B cell (primary cell): ENCODE data around the gene RPS14. TPM values are rescaled to one million over a fixed set of nuclear protein-coding genes. Genes with fewer than 3 reads are reported as not detected.

ENCODE experiments used
- ATAC-seq: fragments of 200-7000 bp; cut with Tn5 transposase; one replicate; pipeline ENCODE4 v1.10.0; 2021; ENCODE audit warnings: low read depth, mild to moderate bottlenecking, moderate number of reproducible peaks, moderate library complexity
- CTCF ChIA-PET: fragments of 350-600 bp; sonication (Branson Sonifier 250); formaldehyde crosslinking; loops from one replicate; lab custom pipeline; 2021; ENCODE audit warnings: antibody characterized with exemption, inconsistent platforms; lab: Charles Lee
- POLR2A ChIA-PET: fragments of 350-600 bp; sonication (Branson Sonifier 250); formaldehyde crosslinking; loops from one replicate; lab custom pipeline; 2021; ENCODE audit warnings: antibody characterized with exemption; lab: Charles Lee
- DNase-seq: peaks from one replicate; pipeline ENCODE4 v3.0.0; 2013
- H2AFZ ChIP-seq: 2 replicates; pipeline ENCODE4 v1.6.1; 2012; ENCODE audit warnings: mild to moderate bottlenecking, low read depth, low read length; ENCODE audit not compliant: insufficient read depth, poor library complexity, severe bottlenecking
- H3K27ac ChIP-seq, 2 donors: 1 replicate in 1 of 2; 2 replicates in 1 of 2; pipeline ENCODE4 v1.5.1; 2012 to 2013; ENCODE audit warnings: low read length in 2 of 2, mild to moderate bottlenecking in 2 of 2, moderate library complexity in 1 of 2
- H3K27me3 ChIP-seq, 4 experiments: fragments of 200-600 bp in 1 of 4; sonication (generic) in 1 of 4; replicated peaks in 1 of 4; 1 replicate in 2 of 4; 2 replicates in 2 of 4; pipeline versions ENCODE4 v1.6.1 to v1.7.0; 2013 to 2016; ENCODE audit warnings: low read length in 3 of 4, mild to moderate bottlenecking in 2 of 4, mixed read lengths in 1 of 4, moderate library complexity in 1 of 4; ENCODE audit not compliant: insufficient read depth in 4 of 4, control insufficient read depth in 3 of 4; ENCODE audit errors: control extremely low read depth in 1 of 4
- H3K36me3 ChIP-seq, 2 experiments: replicated peaks in 1 of 2; 1 replicate in 1 of 2; 2 replicates in 1 of 2; pipeline versions ENCODE4 v1.6.1 to v1.7.1; 2013; ENCODE audit warnings: low read length in 1 of 2; ENCODE audit not compliant: insufficient read depth in 2 of 2, control insufficient read depth in 1 of 2; ENCODE audit errors: control extremely low read depth in 1 of 2, extremely low read depth in 1 of 2
- H3K4me1 ChIP-seq, 2 donors: fragments of 200-600 bp in 1 of 2; sonication (generic) in 1 of 2; 1 replicate in 1 of 2; 2 replicates in 1 of 2; pipeline versions ENCODE4 v1.5.1 to v1.6.1; 2013 to 2017; ENCODE audit warnings: low read length in 2 of 2; ENCODE audit not compliant: control insufficient read depth in 2 of 2, insufficient read depth in 2 of 2
- H3K4me2 ChIP-seq: replicated peaks from 2 replicates; pipeline ENCODE3; 2012; ENCODE audit warnings: mild to moderate bottlenecking, low read depth, low read length; ENCODE audit not compliant: poor library complexity, severe bottlenecking
- H3K4me3 ChIP-seq, 5 experiments: fragments of 200-600 bp in 1 of 5; sonication (generic) in 1 of 5; 1 replicate in 3 of 5; 2 replicates in 2 of 5; pipeline versions ENCODE4 v1.5.1 to v1.7.0; 2011 to 2016; ENCODE audit warnings: low read length in 4 of 5, mild to moderate bottlenecking in 4 of 5, low read depth in 2 of 5, control low read depth in 1 of 5, moderate library complexity in 1 of 5; ENCODE audit not compliant: insufficient read depth in 1 of 5; ENCODE audit errors: control extremely low read depth in 1 of 5, extremely low read depth in 1 of 5
- H3K79me2 ChIP-seq: fragments of 200-600 bp; sonication (generic); one replicate; pipeline ENCODE4 v1.6.0; 2016; ENCODE audit warnings: low read length; ENCODE audit not compliant: control insufficient read depth, insufficient read depth
- H3K9ac ChIP-seq: fragments of 200-600 bp; sonication (generic); 2 replicates; pipeline ENCODE4 v1.6.1; 2017; ENCODE audit warnings: mild to moderate bottlenecking, low read length, moderate library complexity
- H3K9me3 ChIP-seq, 3 donors: one replicate each; pipeline versions ENCODE4 v1.6.1 to v1.7.1; 2013; ENCODE audit warnings: low read length in 2 of 3; ENCODE audit not compliant: control insufficient read depth in 2 of 3, insufficient read depth in 1 of 3; ENCODE audit errors: control extremely low read depth in 1 of 3
- H4K20me1 ChIP-seq: 2 replicates; pipeline ENCODE4 v1.6.0; 2012; ENCODE audit warnings: mild to moderate bottlenecking, low read length; ENCODE audit not compliant: insufficient read depth, control insufficient read depth, poor library complexity, severe bottlenecking
- H3K27ac Mint-ChIP-seq: one replicate; pipeline ENCODE4 v1.8.0; 2021; ENCODE audit warnings: mixed read lengths
- H3K27me3 Mint-ChIP-seq: one replicate; pipeline ENCODE4 v1.8.0; 2021; ENCODE audit warnings: mixed read lengths
- H3K4me1 Mint-ChIP-seq: one replicate; pipeline ENCODE4 v1.8.0; 2021; ENCODE audit warnings: mixed read lengths
- H3K4me3 Mint-ChIP-seq: one replicate; pipeline ENCODE4 v1.8.0; 2021; ENCODE audit warnings: mixed read lengths
- H3K9me3 Mint-ChIP-seq: one replicate; pipeline ENCODE4 v1.8.0; 2022; ENCODE audit warnings: mixed read lengths; ENCODE audit not compliant: insufficient read depth
- CTCF ChIP-seq: fragments of 200-600 bp; IDR thresholded peaks from one replicate; pipeline ENCODE4 v1.8.0; 2022; ENCODE audit warnings: antibody characterized with exemption, mild to moderate bottlenecking
- EZH2 ChIP-seq: IDR thresholded peaks from 2 replicates; pipeline ENCODE4 v1.6.1; 2012; ENCODE audit warnings: borderline replicate concordance, low read depth, mild to moderate bottlenecking, moderate library complexity, low read length; ENCODE audit not compliant: insufficient read depth, poor library complexity, severe bottlenecking
- WGBS: methylation state at CpG from one replicate; pipeline ENCODE4 v1.1.5; 2013; ENCODE audit warnings: missing lambda C conversion rate; ENCODE audit not compliant: insufficient coverage; 5-methylcytosine and 5-hydroxymethylcytosine counted together
- intact Hi-C: fragments of 100-400 bp; cut with micrococcal nuclease; formaldehyde crosslinking; loops from one replicate; pipeline ENCODE4 v1.10.0; 2022
- polyA plus RNA-seq: library from polyadenylated mRNA; depleted of rRNA; stranded (reverse); fragments of >200 nt; gene quantifications from 2 replicates; pipeline ENCODE4 v1.2.3, GENCODE V29; 2012
- total RNA-seq, 2 donors: library from RNA; stranded (reverse); fragments of 120-200 nt in 1 of 2; gene quantifications; 1 replicate in 1 of 2; 2 replicates in 1 of 2; pipeline versions ENCODE4 v1.2.3 to v1.2.4, GENCODE V29; 2013 to 2022

The RPS14 gene
- total and polyA plus RNA-seq, 2 donors (not counting 1 experiment from before 2014, with no cell fraction given) = 3,740 to 6,881 TPM

DNA sequence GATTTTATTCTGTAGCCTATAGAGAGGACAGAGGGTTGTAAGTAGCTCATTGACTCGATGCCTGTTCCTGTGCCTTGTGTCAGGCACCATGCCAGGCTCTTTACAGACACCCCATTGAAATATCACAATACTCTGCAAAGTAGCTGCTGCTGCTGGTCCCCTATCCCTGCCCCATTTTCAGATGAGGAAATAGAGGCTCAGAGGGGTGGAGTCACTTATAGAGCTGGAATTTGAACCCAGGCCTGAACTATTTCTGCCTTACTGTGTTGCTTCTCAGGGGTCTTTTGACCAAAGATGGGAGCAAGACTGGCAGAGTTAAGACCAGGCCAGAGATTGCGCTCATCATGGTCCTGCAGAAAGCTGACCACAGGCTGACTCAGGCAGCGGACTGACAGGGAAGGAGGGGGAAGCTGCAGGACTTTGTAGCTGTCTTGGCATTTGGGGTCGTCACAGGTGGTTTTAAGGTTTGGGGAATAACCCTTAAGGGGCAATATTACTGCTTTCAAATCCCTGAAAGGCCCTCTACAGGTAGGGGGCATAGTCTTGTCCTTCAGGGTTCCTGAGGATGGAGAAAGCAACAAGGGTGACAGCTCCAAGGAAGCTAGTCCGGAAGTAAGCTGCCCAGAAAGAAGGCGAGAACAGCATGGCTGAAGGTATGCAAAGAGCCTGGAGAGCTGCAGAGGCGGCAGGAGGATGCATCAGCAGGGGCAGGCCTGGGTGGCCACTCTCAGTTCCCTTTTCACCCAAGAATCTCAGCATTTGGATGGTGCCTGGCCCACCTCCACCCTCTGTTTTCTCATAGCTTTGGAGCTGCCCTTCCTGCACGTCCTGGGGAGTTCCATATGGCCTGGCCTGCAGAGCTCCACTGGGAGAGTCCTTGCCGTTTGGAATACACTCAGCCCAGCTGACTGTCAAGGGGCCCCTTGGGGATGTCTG, 40.1 kb upstream of the RPS14 start:
- Histone ChIP-seq H3K36me3 (no peaks in the 10 kb centered on the region), H3K27me3 (no peaks in the 10 kb centered on the region), H3K4me1 (peaks cover 39 to 58% of the 10 kb centered on the region in 2 donors), H3K4me3 (peak overlapping the region in 1 of 5 experiments; percentile 11), H3K9ac (no peak overlapping the region), H2AFZ (peak overlapping the region; percentile 26), H3K9me3 (no peaks in the 10 kb centered on the region), H3K27ac (peak overlapping the region; percentile 42 to 48), H4K20me1 (no peaks in the 10 kb centered on the region), H3K79me2 (peaks cover 4% of the 10 kb centered on the region), H3K4me2 (peak overlapping the region; percentile 59)
- ATAC-seq (peak; percentile 79), DNase-seq (peak; percentile 80)
- 36% methylated on average over 7 of the region's 9 CpGs for WGBS
- intact Hi-C loops = loop anchor here (5.0 to 10.0 kb wide), 2 partner anchors 37 to 735 kb away; partner anchors contain the start of gene CCDC69
- Mint-ChIP-seq H3K4me3 (peak overlapping the region; percentile 50), H3K27me3 (no peaks in the 10 kb centered on the region), H3K9me3 (no peaks in the 10 kb centered on the region), H3K27ac (peak overlapping the region; percentile 91), H3K4me1 (peaks cover 57% of the 10 kb centered on the region)
- TF ChIP-seq CTCF = no peak
- TF ChIP-seq EZH2 = no peak
- POLR2A ChIA-PET = interaction anchor here (1.0 to 1.3 kb wide), 2 partner anchors 40 to 75 kb away, joined by 3 to 8 read pairs; partner anchors contain the start of gene RPS14
- CTCF ChIA-PET = interaction anchor here (1.1 to 2.0 kb wide), 8 partner anchors 9 to 124 kb away, joined by 3 to 11 read pairs (median 6); no protein-coding TSS in a partner anchor
